Fibroblast of skin of right quadriceps (primary cell): ENCODE results near the gene QSOX2.

Experiments used
- DNase-seq: peaks from one replicate; pipeline ENCODE4 v3.0.0-alpha.2; 2013

Gene QSOX2

DNA sequence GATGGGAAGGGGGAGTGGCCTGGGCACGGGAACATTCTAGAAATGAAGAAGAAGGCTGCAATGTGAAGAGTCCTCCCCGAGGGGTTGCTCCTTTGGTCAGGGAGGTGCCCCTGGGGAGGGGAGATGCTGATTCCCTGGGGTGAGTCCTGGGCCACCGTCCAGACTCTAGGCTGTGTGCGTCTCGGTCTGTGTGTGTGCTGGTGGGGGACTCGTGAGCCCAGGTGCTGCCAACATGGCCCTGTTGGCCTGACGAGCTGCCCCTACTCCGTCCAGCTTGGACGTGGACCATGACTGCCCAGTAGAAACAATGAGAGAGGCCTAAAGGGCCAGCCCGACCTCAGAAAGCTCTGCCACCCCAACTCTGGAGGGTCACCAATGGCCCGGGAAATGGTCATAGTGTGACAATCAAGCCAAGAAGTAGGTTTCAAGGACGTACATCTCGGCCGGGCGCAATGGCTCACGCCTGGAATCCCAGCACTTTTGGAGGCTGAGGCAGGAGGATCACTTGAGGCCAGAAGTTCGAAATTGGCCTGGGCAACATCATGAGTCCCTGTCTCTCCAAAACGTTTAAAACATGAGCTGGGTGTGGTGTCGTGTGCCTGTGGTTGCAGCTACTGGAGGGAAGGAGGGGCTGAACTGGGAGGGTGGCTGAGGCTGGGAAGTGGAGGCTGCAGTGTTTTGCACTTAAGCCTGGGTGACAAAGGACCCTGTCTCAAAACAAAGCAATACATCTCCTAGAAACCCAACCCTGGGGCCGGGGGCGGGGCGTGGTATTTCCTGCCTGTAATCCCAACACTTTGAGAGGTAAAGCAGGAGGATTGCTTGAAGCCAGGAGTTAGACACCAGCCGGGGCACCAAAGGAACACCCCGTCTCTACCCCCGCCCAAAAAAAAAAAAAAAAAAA, 57.7 kb downstream of the QSOX2 start:
- DNase-seq, result no peak

- no peak for DNase-seq
Observed at GRCh38 chr9:136187197-136187596, 58.4 kb downstream of the QSOX2 start.

GRCh38 chr9:136186386-136186785, 59.2 kb downstream of the QSOX2 start:
- no peak for DNase-seq

DNA sequence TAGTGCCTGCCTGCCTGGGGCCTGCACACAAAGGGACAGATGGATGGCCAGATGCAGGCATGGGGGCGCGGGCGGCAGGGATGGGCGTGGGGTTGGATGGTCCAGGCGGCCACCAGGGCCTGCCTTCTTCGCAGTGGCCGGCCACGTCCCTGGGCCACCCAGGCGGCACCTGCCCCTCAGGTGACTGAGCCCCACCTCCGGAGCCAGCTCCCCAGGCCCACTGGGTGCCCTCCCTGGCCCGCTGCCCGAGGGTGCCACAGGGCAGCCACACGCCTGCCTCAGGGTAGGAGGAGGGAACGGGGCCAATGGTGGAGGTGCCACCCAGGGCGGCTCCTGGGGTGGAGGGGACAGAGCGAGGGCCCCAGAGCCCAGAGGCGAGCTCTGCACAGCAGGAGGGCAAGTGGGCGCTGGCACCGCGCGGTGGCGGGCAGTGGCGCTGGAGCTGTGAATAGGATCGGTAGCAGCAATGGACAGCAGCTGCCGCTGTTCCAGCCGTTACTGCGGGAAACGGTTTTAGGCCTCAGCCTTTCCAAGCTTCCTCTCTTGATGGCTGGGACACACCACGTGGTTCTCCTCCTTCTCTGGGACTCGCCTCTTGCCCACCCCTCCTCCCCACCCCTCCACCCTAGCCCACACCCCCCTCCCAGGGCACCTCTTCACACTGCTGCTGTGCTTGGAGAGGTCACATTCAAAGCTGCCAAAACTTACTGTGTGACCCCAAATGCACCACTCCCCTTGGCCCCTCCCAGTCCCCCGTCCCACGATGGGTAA, 59.8 kb downstream of the QSOX2 start:
- DNase-seq, result no peak

GRCh38 chr9:136185066-136185465, 60.5 kb downstream of the QSOX2 start:
- DNase-seq, result no peak

DNA sequence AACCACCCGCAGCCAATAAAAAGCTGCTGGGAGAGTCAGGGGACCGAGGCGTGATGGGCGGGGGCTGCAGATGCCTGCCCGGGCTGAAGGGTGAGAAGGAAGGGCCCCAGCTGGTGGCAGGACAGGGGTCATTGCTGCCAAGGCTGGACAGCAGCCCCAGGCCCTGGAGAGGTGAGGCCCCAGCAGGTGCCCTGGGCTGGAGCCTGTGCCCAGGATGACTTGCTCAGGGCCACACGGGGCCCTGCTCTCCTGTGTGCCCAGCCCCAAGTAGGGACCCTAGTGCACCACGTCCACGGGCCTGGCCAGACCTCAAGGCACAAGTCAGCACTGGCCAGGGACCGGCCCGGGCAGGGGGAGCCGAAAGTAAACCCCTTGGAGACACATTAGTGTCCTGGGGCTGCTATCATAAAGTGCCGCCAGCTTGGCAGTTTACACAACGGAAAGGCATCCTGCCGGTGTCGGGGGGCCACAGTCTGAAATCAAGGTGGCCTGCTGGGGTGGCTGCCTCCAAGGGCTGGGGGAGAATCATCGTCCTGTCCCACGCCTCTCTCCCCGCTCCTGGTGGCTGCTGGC, 62.7 kb downstream of the QSOX2 start:
- no peak for DNase-seq

- DNase-seq, result no peak
Observed at GRCh38 chr9:136182420-136182787, 63.2 kb downstream of the QSOX2 start.

DNA sequence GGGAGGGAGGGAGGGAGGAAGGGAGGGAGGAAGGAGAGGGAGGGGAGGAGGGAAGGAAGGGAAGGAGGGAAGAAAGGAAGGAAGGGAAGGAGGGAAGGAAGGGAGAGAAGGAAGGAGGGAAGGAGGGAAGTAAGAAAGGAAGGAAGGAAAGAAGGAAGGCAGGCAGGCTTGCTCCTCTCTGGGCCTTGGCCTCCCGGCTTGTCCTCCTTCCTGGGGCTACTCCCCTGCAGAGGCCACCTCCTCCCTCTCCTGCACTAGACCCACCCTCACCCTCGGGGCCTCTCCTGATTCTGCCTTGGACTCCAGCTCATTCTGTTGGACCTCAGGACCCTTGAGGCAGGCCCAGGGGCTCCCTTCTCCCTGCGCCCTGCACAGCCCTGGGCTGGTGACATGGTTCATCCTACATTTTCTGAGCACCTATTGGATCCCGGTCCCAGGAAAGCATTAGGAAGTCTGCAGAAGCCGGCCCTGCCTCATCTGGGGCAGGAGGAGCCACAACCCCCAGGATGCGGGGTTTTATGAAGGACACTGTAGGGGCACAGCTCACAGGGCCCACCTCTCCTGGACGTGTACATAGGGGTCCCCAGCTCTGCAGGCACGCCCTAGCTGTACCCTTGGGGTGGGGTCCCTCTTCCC, 63.7 kb downstream of the QSOX2 start:
- no peak for DNase-seq

GRCh38 chr9:136180586-136180985, 65.0 kb downstream of the QSOX2 start:
- DNase-seq, result no peak

DNA sequence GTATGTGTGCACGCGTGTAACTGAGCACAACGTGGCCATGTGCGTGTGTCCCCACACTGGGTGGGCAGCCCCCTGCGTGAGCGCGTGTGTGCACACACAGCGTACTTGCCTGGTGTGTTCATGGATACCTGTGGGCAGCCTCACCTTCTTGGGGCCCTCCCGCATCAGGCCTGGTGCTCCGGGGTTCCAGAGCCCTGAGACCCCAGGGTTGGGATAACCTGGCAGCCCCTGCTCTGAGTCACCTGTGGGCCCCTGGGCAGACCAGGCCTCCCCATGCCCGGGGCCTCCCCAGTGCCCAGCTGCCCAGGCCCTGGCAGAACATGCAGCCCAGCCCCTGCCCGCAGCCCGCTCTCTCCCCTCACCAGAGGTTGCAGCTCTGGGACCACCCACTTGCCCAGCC, 65.9 kb downstream of the QSOX2 start:
- DNase-seq, result no peak

DNA sequence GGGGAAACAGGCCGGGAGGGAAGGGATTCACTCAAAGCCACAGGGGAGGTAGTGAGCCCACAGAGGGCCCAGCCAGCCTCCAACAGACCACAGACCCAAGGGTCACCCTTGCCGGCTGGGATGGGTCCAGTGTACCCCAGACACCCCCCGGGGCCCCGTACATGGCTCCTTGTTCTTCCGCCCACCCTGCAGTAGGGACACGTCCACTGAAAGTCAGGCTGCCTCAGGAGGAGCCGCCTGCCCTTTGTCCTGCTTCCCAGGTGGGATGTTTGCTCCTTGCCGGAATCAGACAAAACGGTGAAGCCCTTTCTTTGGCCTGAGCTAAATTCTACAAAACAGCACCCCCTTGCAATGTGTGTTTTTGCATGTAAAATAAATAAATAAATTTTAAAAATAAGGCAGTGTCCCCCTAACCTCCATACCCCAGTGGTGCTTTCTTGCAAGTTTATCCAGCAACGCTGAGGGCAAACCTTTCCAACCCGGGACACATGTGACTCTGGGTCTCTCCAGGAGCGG, 66.5 kb downstream of the QSOX2 start:
- no peak for DNase-seq

GRCh38 chr9:136178773-136179075, 66.9 kb downstream of the QSOX2 start:
- DNase-seq, result no peak

DNA sequence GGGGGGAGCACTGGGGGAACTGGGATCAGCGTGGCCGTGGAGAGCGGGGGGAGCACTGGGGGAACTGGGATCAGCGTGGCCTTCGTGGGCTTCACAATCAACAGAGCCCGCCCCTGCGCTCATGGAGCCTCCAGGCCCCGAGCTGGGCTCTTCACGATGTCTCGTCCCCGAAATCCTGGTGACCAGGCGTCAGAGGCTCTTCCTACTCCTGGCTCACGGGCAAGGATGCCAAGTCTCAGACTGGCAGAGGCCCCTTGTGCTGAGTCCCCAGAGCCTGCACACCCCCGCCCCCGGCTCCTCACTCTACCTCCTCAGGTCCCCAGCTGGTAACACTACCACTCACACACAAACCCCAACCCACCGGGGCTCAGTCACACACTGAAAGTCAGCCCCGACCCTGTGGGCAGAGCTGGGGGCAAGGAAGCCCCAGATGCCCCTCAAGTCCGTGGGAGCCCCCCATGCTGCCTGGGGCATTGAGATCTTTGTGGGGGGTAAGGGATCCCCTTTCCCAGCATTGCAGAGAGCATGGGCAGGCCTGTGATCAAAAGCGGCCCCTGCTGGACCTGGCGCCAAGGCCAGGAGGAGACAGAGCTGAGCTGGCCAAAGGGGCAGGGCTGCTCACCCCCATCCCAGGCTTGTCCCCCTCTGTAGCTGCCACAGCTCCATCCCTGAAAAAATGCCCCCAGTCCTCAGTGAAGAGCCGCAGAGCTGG, 67.4 kb downstream of the QSOX2 start:
- DNase-seq, result no peak

DNA sequence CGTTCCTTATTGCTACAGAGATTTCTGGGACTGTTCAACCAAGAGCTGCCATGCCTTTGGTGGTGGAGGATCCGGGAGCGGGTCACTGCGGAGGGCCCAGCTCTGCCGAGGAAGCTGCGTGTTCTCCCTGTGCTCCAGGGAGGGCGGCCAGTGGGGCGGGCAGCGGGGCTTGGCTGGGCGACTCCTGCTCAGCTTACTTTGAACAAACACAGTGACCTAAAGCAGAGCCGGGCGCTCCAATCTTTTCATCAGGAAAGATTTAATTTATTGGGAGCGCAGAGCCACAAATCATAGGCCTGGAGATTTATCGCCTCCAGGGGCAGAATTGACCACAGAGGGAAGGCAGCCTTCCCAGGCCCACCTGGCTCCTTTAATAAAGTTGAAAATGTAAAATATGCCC, 68.4 kb downstream of the QSOX2 start:
- no peak for DNase-seq

DNA sequence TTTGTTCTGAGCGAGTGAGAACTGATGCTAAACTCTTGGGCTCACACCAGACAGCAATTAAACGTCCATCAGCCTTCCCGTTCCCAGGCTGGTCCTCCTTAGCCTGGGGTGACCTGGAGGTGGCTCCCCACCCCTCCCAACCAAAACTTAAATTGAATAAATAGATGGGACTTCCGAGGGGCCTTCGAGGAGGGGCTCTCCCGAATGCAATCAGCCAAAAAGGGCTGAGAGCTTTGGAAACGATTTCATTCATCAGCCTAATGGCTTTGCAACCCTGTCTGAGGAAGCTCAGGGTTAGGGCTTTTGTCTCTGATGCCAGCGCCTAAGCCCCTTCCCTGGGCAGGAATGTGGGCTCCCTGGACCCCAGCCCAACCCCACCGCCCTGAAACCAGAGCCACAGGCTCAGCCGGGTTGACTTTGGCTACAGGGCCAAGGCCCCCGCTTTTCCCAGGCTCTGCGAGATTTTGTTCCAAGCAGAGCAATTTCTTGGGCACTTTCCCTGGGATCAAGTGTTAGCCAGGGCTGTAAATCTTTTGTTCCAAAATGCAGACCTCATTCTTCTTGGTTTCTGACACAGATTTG, 69.9 kb downstream of the QSOX2 start:
- no peak for DNase-seq

- no peak for DNase-seq
Observed at GRCh38 chr9:136174779-136175615, 70.6 kb downstream of the QSOX2 start.

DNA sequence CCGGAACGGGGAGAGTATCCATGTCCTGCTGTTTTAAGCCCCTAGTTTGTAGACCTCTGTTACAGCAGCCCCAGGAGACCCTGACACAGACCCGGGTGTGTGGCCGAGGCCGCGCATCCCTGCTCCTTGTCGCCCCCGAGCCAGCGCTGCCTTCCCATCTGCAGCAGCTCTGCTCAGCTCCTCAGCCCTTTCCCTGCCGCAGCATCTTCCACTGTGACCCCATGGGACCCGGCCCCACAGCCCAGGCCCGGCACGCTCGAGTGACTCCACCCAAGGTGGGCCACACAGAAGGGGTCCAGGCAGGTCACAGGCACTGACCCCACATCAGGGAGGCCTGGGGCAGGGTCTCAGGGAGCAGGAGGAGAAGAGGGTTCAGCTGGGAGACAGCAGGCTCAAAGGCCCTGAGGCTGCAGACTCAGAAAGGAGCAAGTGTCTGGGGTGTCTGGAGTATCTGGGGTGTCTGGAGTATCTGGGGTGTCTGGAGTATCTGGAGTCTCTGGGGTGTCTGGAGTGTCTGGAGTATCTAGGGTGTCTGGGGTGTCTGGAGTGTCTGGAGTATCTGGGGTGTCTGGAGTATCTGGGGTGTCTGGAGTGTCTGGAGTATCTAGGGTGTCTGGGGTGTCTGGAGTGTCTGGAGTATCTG, 71.8 kb downstream of the QSOX2 start:
- DNase-seq, result no peak

DNA sequence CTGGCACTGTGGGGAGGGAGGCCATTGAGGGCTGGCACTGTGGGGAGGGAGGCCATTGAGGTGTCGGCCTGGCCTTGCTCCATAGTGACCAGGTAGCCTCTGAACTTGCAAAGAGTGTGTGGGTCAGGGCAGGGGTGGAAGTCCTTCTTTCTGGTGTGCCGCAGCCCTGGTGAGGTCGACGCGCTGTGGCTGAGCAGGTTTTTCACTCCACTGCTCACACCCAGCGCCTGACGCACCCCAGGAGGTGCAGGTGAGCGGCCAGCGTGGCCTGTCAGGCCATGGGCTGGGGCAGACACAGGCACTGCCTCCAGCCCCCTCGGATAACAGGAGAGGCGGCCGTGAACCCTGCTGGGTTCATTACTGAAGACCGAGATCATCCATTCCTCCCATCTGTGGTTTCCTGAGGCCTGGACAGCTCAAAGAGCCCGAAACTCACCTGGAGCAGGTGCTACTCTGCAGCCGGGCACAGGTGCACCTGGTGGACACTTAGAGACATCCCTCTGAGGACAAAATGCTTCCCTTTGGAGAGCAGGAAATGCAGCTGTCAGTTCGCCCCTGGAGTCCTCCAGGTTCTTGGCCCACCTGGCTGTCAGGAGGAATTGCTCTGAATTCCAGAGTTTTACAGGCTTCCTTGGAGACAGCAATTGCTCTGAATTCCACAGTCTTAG, 73.1 kb downstream of the QSOX2 start:
- no peak for DNase-seq

- no peak for DNase-seq
Observed at GRCh38 chr9:136171801-136172411, 73.7 kb downstream of the QSOX2 start.
